Erythroblast (primary cell): ENCODE data around the gene CCSER2.

Experiments
- DNase-seq, 2 experiments: peaks; one replicate each; lab custom pipeline; 2025; lab: John Stamatoyannopoulos, UW
- GATA1 ChIP-seq: IDR thresholded peaks from 2 replicates; pipeline ENCODE4 v1.6.1; 2011; ENCODE audit warnings: low read depth, mild to moderate bottlenecking, control low read depth, low read length, moderate library complexity
- POLR2A ChIP-seq: IDR thresholded peaks from 2 replicates; pipeline ENCODE4 v1.6.1; 2011; ENCODE audit warnings: mild to moderate bottlenecking, low read length

The CCSER2 gene

GRCh38 chr10:84371944-84372343, 43.6 kb downstream of the CCSER2 start:
- DNase-seq, result no peak
- no peak for TF ChIP-seq GATA1

GRCh38 chr10:84373000-84373399, 44.6 kb downstream of the CCSER2 start:
- TF ChIP-seq GATA1 (no peak), POLR2A (no peak)
- DNase-seq, result no peak

- no peak for DNase-seq
- no peak for TF ChIP-seq POLR2A
Observed at GRCh38 chr10:84374455-84374854, 46.1 kb downstream of the CCSER2 start.

GRCh38 chr10:84375011-84375410, 46.6 kb downstream of the CCSER2 start:
- TF ChIP-seq GATA1 (no peak), POLR2A (no peak)
- peak; percentile 43 to 64 for DNase-seq

- no peak for DNase-seq
- TF ChIP-seq GATA1, result no peak
- no peak for TF ChIP-seq POLR2A
Observed at GRCh38 chr10:84375881-84376280, 47.5 kb downstream of the CCSER2 start.

- DNase-seq, result no peak
- TF ChIP-seq POLR2A (no peak), GATA1 (no peak)
Observed at GRCh38 chr10:84388148-84388547, 59.8 kb downstream of the CCSER2 start.

GRCh38 chr10:84390364-84390763, 62.0 kb downstream of the CCSER2 start:
- TF ChIP-seq GATA1 (no peak), POLR2A (no peak)
- DNase-seq, result no peak

GRCh38 chr10:84391326-84391725, 62.9 kb downstream of the CCSER2 start:
- no peak for DNase-seq
- TF ChIP-seq GATA1 (no peak), POLR2A (no peak)

- DNase-seq, result no peak
Observed at GRCh38 chr10:84392181-84392580, 63.8 kb downstream of the CCSER2 start.

GRCh38 chr10:84395581-84395980, 67.2 kb downstream of the CCSER2 start:
- TF ChIP-seq POLR2A, result no peak

More at GRCh38 chr10:84392181-84392580, 63.8 kb downstream of the CCSER2 start:
- TF ChIP-seq GATA1, result no peak
- TF ChIP-seq POLR2A, result no peak

GRCh38 chr10:84397735-84398144, 69.4 kb downstream of the CCSER2 start:
- no peak for DNase-seq
- TF ChIP-seq GATA1 (no peak), POLR2A (no peak)

More at GRCh38 chr10:84395581-84395980, 67.2 kb downstream of the CCSER2 start:
- DNase-seq, result no peak

- no peak for DNase-seq
- TF ChIP-seq GATA1 (no peak), POLR2A (no peak)
Observed at GRCh38 chr10:84398696-84399095, 70.3 kb downstream of the CCSER2 start.

GRCh38 chr10:84401854-84402611, 73.6 kb downstream of the CCSER2 start:
- no peak for TF ChIP-seq POLR2A
- no peak for TF ChIP-seq GATA1
- DNase-seq, result no peak

- no peak for DNase-seq
- no peak for TF ChIP-seq GATA1
- TF ChIP-seq POLR2A, result no peak
Observed at GRCh38 chr10:84404783-84405182, 76.4 kb downstream of the CCSER2 start.

- DNase-seq, result no peak
- no peak for TF ChIP-seq GATA1
- TF ChIP-seq POLR2A, result no peak
Observed at GRCh38 chr10:84405662-84406061, 77.3 kb downstream of the CCSER2 start.
